GM21786 (cell line): Measurements from ENCODE around the gene KAZN.

Experiments used
- ATAC-seq: cut with Tn5 transposase; IDR thresholded peaks from one replicate; pipeline ENCODE4 v1.9.1; 2021; ENCODE audit not compliant: unreplicated experiment

Gene KAZN

DNA sequence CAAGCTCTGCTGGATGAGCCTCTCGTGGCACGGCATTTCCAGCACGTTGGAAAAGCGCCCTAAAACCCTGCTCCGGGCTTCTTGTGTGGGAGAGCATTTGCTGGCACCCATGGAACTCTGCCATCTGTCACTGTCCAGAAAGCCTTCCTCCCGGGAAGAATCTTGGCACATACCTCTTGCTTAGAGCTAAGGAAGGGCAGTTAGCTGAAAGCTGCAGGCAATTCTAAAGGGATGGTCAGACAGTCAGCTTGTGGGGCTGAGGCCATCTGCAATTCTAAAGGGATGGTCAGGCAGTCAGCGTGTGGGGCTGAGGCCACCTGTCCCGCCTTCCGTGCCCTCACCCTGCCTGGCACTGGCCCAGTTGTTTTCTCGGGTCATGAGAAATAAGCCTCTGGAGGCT, 416.0 kb downstream of the KAZN start:
- no peak for ATAC-seq

DNA sequence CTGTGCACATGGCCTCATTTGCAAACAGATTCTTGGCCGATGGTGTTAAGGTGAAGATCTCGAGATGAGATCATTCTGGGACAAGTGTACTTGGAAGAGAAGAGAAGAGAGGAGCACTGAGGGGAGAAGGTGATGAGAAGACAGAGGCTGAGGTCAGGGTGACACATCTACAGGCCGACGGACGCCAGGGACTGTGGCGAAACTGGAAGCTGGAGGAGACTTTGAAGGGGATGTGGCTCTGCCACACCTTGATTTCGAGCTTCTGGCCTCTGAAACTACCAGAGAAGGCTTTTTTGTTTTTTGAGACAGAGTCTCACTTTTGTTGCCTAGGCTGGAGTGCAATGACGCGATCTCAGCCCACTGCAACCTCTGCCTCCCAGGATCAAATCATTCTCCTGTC, 417.5 kb downstream of the KAZN start:
- no peak for ATAC-seq

GRCh38 chr1:15016526-15016925, 418.0 kb downstream of the KAZN start:
- no peak for ATAC-seq

GRCh38 chr1:15017120-15017519, 418.6 kb downstream of the KAZN start:
- no peak for ATAC-seq

- no peak for ATAC-seq
Measured at GRCh38 chr1:15018767-15019166, 420.3 kb downstream of the KAZN start.

- ATAC-seq, result no peak
Measured at GRCh38 chr1:15020943-15021745, 422.7 kb downstream of the KAZN start.

DNA sequence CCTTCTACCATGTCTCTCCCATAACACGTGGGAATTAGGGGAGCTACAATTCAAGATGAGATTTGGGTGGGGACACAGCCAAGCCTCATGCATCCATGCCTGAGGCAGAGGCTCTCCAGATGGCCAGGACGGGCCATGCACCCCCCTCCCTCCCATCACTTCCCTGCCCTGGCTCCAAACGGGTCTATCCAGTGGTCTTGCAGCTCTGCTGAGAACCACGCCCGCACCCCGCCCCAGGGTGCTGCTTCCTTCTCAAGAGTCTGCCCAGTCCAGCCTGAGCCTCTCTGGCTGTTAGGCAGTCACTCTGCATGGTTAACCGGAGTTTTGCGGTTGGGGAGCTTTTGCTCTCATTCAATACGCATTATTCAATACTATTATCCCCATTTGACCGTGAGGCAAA, 423.6 kb downstream of the KAZN start:
- ATAC-seq, result no peak

DNA sequence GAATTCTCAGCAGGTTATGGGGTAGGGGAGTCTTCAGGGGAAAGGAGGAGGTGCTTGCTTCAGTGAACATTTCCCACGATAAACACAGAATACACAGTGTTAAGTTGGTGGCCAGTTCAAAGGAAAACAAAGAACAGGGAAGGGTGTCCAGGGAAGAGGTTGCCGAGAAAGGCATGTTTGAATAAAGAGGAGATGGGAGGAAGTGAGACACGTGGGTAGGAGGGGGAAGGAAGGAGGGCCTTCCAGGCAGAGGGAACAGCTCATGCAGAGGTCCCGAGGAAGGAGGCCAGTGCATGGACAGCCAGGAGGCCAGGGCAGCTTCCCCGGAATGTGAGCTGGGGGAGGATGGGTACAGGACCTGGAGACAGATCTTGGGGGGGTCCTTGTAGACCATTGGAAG, 424.7 kb downstream of the KAZN start:
- no peak for ATAC-seq

DNA sequence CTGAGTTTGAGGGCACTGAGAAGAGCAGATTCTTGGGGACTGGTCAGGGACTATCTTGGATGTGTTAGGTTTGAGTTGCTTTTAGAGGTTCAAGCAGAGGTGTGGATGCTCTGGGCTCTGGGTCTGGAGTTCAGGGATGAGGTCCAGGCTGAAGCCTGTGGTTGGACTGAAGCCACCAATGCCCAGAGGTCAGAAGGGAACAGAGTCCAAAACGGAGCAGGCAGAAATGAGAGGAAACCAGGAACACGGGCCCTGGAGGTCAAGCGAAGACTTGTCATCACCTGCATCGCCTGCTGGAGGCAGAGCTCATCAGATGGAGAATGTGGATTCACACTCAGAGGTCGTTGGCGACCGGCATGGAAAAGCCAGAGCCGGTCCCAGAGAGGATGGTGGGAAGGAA, 425.5 kb downstream of the KAZN start:
- ATAC-seq, result no peak

- no peak for ATAC-seq
Measured at GRCh38 chr1:15026117-15026489, 427.6 kb downstream of the KAZN start.

GRCh38 chr1:15027515-15027986, 429.1 kb downstream of the KAZN start:
- ATAC-seq, result no peak

- no peak for ATAC-seq
Measured at GRCh38 chr1:15028102-15028501, 429.6 kb downstream of the KAZN start.

- no peak for ATAC-seq
Measured at GRCh38 chr1:15028616-15029015, 430.1 kb downstream of the KAZN start.

GRCh38 chr1:15029036-15029435, 430.6 kb downstream of the KAZN start:
- no peak for ATAC-seq

GRCh38 chr1:15029786-15030185, 431.3 kb downstream of the KAZN start:
- no peak for ATAC-seq

DNA sequence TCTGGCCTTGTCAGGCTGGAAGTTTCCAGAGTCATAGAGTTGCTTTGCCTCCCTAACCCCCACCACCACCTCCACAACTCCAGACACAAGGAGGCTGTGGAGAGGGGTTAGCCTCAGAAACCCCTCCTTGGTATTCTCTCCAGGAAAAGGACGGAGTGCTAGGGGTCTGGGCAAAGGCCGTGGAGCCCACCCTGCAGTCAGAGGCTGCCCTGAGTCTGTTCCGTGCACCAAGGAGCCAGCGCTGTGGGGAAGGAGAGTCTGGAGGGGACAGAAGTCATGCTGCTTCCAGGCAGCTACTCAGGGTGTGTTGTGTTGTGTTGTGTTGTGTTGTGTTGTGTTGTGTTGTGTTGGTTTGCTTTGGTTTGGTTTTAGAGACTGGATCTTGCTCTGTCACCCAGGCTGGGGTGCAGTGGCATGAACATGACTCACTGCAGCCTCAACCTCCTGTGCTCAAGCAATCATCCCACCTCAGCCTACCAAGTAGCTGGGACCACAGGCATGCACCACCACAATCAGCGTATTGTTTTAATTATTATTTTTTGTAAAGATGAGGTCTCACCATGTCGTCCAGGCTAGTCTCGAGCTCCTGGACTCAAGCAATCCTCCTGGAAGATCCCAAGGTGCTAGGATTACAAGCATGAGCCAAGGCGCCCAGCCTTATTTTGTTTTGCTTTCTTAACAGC, 432.9 kb downstream of the KAZN start:
- ATAC-seq, result no peak

DNA sequence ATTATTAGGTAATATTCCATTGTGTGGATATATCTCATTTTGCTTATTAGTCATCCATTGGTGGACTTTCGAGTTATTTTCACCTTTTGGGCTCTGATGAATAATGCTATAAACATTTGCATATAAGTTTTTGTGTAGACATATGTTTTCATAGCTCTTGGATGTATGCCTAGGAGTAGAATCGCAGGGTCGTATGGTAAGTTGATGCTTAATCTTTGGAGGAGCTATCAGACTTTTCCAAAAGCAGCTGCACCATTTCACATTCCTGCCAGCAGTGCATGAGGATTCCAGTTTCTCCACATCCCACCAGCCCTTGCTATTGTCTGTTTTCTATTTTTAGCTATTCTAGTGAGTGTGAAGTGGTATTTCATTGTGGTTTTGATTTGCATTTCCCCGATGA, 434.8 kb downstream of the KAZN start:
- no peak for ATAC-seq

- ATAC-seq, result no peak
Measured at GRCh38 chr1:15034656-15035055, 436.2 kb downstream of the KAZN start.

- no peak for ATAC-seq
Measured at GRCh38 chr1:15035236-15035635, 436.8 kb downstream of the KAZN start.

GRCh38 chr1:15036101-15036500, 437.6 kb downstream of the KAZN start:
- no peak for ATAC-seq

DNA sequence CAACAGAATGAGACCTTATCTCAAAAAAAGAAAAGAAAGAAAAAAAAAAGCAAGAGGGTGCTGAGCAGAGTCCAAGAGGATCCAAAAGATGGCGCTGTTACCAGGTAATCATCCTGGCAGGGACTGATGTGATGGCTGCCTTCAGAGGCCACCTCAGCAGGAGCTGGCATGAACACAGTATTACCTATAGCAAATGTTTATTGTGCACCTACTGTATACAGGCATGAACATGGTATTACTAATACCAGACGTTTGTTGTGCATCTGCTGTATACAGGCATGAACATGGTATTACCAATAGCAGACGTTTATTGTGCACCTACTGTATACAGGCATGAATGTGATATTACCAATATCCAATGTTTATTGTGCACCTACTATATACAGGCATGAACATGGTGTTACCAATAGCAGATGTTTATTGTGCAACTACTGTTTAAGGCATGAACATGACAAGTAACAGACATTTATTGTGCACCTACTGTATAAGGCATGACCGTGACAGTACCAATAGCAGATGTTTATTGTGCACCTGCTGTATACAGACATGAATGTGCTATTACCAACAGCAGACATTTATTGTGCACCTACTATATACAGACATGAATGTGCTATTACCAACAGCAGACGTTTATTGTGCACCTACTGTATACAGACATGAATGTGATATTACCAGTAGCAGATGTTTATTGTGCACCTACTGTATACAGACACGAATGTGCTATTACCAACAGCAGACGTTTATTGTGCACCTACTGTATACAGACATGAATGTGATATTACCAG, 439.9 kb downstream of the KAZN start:
- ATAC-seq, result no peak
